Measurements from ENCODE around the gene BICD1. TPM values are rescaled to one million over a fixed set of nuclear protein-coding genes. Genes with fewer than 3 reads are reported as not detected.
A peak's percentile ranks its signal among the peaks of the same experiment; 100 is the strongest.

Gene BICD1
- polyA plus RNA-seq, 2 of the 4 experiments (the other 2 are of a cell fraction) = 13.0 to 24.3 TPM

DNA sequence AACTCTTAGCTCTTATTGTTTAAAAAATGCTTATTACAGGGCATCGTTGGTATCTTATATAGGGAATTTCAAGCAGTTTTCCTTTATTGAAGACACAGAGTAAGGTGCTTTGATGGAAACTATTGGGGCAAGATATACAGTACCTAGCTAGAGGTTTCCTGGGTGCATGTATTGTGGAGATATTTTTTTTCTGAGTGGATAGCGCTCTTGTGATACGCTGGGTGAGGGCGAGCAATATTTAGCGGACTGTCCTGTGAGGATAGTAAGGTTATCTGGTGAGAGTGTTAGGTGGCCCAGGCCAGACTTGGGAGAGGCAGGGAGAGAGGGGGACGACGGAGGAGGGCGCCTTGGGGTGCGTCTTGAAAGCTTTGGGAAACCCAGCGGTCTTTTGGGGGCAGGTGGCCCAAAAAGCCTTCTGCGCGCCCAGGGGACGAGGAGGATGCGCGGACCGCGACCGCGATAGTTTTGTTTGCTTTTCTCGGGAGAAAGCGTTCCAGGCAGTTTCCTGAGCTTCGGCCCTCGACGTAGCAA is 596 bp upstream of the BICD1 start:
- CTCF ChIA-PET = interaction anchor here (0.6 to 4.3 kb wide), 27 partner anchors 8 to 453 kb away, joined by 3 to 29 read pairs (median 3); partner anchors contain the start of gene RESF1
- ATAC-seq = peak; percentile 11 to 33

DNA sequence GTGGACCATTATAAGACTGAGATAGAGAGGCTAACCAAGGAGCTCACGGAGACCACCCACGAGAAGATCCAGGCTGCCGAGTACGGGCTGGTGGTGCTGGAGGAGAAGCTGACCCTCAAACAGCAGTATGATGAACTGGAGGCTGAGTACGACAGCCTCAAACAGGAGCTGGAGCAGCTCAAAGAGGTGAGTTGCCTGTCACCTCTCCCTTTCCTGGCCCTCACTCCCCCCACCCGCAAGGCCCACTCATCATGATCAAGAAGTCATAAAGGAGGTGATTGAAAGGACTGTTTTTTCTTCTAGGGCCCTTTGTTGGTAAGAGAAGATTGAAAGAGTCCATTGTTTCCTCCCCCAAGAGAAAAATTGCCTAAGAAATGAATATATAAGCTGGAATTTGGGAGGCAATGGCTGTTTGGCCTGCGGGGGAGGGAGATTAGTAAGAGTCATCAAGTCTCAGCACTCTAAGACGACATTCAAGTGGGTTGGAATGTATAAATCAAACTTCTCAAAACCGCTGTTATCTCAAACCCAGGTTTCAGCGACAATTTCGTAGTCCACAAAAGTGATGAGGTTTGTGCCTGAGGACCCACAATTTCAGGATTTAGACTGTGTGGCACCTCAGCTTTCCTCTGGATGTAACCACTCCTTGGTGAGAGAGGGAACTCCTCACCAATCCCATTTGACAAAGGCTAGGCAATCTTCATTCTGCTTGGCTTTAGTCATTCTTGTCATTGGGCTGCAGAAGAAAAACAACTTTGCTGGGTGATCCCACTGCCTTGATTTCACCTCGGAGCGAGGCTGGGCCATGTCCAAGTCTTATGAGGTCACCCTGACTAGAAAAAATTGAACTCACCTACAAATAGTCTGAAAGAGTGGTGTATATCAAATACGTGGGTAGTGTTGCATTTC is 966 bp downstream of the BICD1 start:
- Histone ChIP-seq H3K4me2 (peak overlapping the region; percentile 77), H3K4me1 (peaks cover 28% of the 10 kb centered on the region), H3K27ac (peak overlapping the region; percentile 97 to 98), H3K4me3 (peak overlapping the region; percentile 94), H3K9me3 (no peaks in the 10 kb centered on the region)
- ChIA-PET POLR2A (interaction anchor here (0.5 to 3.1 kb wide), 6 partner anchors 8 to 454 kb away, joined by 3 to 28 read pairs (median 4); no protein-coding TSS in a partner anchor), CTCF (interaction anchor here (0.7 to 4.3 kb wide), 7 partner anchors 15 to 454 kb away, joined by 3 to 29 read pairs (median 10); partner anchors contain the start of gene RESF1)
- FAIRE-seq (no peak), ATAC-seq (peak; percentile 33 to 43; a peak in 5 of 6 replicates), DNase-seq (ENCODE audit: low read depth in 1 of 2, low spot score in 1 of 2) (peak; percentile 31 to 45)
- TF ChIP-seq CBX8 (IDR thresholded peaks at IDR 0.05) (no peak), RARB (CRISPR knock-in tag; IDR thresholded peaks at IDR 0.05) (no peak), NR3C1 (IDR thresholded peaks at IDR 0.05) (no peak), RAD21 (conservative IDR thresholded peaks at IDR 0.05 in 1 of 2, IDR thresholded peaks at IDR 0.05 in 1 of 2) (no peak), ZSCAN20 (CRISPR knock-in tag; IDR thresholded peaks at IDR 0.05) (no peak), POLR2A (IDR thresholded peaks at IDR 0.05; ENCODE audit: low read length) (no peak), BHLHE40 (IDR thresholded peaks at IDR 0.05; ENCODE audit: low read depth, low read length) (no peak)
- TF ChIP-seq, protein P1, sequence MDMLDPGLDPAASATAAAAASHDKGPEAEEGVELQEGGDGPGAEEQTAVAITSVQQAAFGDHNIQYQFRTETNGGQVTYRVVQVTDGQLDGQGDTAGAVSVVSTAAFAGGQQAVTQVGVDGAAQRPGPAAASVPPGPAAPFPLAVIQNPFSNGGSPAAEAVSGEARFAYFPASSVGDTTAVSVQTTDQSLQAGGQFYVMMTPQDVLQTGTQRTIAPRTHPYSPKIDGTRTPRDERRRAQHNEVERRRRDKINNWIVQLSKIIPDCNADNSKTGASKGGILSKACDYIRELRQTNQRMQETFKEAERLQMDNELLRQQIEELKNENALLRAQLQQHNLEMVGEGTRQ (IDR thresholded peaks at IDR 0.05) = no peak
- TF ChIP-seq, protein P2, sequence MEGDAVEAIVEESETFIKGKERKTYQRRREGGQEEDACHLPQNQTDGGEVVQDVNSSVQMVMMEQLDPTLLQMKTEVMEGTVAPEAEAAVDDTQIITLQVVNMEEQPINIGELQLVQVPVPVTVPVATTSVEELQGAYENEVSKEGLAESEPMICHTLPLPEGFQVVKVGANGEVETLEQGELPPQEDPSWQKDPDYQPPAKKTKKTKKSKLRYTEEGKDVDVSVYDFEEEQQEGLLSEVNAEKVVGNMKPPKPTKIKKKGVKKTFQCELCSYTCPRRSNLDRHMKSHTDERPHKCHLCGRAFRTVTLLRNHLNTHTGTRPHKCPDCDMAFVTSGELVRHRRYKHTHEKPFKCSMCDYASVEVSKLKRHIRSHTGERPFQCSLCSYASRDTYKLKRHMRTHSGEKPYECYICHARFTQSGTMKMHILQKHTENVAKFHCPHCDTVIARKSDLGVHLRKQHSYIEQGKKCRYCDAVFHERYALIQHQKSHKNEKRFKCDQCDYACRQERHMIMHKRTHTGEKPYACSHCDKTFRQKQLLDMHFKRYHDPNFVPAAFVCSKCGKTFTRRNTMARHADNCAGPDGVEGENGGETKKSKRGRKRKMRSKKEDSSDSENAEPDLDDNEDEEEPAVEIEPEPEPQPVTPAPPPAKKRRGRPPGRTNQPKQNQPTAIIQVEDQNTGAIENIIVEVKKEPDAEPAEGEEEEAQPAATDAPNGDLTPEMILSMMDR (IDR thresholded peaks at IDR 0.05) = no peak
- TF ChIP-seq, protein P3, sequence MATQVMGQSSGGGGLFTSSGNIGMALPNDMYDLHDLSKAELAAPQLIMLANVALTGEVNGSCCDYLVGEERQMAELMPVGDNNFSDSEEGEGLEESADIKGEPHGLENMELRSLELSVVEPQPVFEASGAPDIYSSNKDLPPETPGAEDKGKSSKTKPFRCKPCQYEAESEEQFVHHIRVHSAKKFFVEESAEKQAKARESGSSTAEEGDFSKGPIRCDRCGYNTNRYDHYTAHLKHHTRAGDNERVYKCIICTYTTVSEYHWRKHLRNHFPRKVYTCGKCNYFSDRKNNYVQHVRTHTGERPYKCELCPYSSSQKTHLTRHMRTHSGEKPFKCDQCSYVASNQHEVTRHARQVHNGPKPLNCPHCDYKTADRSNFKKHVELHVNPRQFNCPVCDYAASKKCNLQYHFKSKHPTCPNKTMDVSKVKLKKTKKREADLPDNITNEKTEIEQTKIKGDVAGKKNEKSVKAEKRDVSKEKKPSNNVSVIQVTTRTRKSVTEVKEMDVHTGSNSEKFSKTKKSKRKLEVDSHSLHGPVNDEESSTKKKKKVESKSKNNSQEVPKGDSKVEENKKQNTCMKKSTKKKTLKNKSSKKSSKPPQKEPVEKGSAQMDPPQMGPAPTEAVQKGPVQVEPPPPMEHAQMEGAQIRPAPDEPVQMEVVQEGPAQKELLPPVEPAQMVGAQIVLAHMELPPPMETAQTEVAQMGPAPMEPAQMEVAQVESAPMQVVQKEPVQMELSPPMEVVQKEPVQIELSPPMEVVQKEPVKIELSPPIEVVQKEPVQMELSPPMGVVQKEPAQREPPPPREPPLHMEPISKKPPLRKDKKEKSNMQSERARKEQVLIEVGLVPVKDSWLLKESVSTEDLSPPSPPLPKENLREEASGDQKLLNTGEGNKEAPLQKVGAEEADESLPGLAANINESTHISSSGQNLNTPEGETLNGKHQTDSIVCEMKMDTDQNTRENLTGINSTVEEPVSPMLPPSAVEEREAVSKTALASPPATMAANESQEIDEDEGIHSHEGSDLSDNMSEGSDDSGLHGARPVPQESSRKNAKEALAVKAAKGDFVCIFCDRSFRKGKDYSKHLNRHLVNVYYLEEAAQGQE (IDR thresholded peaks at IDR 0.05) = no peak
- WGBS (ENCODE audit: missing lambda C conversion rate) = under 1% methylated on average over 14 of the region's 14 CpGs

More for the DNA sequence above, 596 bp upstream of the BICD1 start:
- peak overlapping the region; percentile 97 to 98 for H3K27ac ChIP-seq
- H3K4me3 ChIP-seq = peak overlapping the region; percentile 94
- FAIRE-seq (no peak), DNase-seq (ENCODE audit: low read depth in 1 of 2, low spot score in 1 of 2) (no peak)
- TF ChIP-seq, protein P4, sequence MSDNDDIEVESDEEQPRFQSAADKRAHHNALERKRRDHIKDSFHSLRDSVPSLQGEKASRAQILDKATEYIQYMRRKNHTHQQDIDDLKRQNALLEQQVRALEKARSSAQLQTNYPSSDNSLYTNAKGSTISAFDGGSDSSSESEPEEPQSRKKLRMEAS (IDR thresholded peaks at IDR 0.05) = no peak
- TF ChIP-seq RARB (CRISPR knock-in tag; IDR thresholded peaks at IDR 0.05) = no peak
- TF ChIP-seq FOXS1 (CRISPR knock-in tag; IDR thresholded peaks at IDR 0.05) = no peak
- no peak for TF ChIP-seq SMC3 (IDR thresholded peaks at IDR 0.05)
- TF ChIP-seq, protein P1 (IDR thresholded peaks at IDR 0.05) = no peak
- TF ChIP-seq GATA3 (IDR thresholded peaks at IDR 0.05; ENCODE audit: borderline replicate concordance) = no peak
- TF ChIP-seq EP300 (IDR thresholded peaks at IDR 0.05) = no peak
- no peak for TF ChIP-seq HOXB13 (CRISPR knock-in tag; IDR thresholded peaks at IDR 0.05; ENCODE audit: low read depth)
- no peak for TF ChIP-seq CBX8 (IDR thresholded peaks at IDR 0.05)
- TF ChIP-seq HOXA7 (CRISPR knock-in tag; IDR thresholded peaks at IDR 0.05) = no peak
- TF ChIP-seq SREBF2 (IDR thresholded peaks at IDR 0.05) = no peak
- no peak for TF ChIP-seq NPAS2 (CRISPR knock-in tag; IDR thresholded peaks at IDR 0.05; ENCODE audit: borderline replicate concordance)
- no peak for TF ChIP-seq KDM1A (IDR thresholded peaks at IDR 0.05; ENCODE audit: low read depth)
- no peak for TF ChIP-seq BHLHE40 (IDR thresholded peaks at IDR 0.05; ENCODE audit: low read depth, low read length)
- no peak for TF ChIP-seq FOSB (CRISPR knock-in tag; IDR thresholded peaks at IDR 0.05)
- no peak for TF ChIP-seq CEBPB (IDR thresholded peaks at IDR 0.05)
- TF ChIP-seq, protein P5, sequence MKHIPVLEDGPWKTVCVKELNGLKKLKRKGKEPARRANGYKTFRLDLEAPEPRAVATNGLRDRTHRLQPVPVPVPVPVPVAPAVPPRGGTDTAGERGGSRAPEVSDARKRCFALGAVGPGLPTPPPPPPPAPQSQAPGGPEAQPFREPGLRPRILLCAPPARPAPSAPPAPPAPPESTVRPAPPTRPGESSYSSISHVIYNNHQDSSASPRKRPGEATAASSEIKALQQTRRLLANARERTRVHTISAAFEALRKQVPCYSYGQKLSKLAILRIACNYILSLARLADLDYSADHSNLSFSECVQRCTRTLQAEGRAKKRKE (CRISPR knock-in tag; IDR thresholded peaks at IDR 0.05; ENCODE audit: low read depth) = no peak
- no peak for TF ChIP-seq NR3C1 (IDR thresholded peaks at IDR 0.05)
- peak overlapping the region; percentile 77 for H3K4me2 ChIP-seq
- no peaks in the 10 kb centered on the region for H3K9me3 ChIP-seq
- 35% methylated on average over 24 of the region's 24 CpGs for WGBS (ENCODE audit: missing lambda C conversion rate)
- POLR2A ChIA-PET = interaction anchor here (0.6 to 3.1 kb wide), 3 partner anchors 10 to 872 kb away, joined by 3 to 28 read pairs (median 3); no protein-coding TSS in a partner anchor
- H3K4me1 ChIP-seq = peaks cover 24% of the 10 kb centered on the region
